B cell (primary cell): ENCODE results near the gene XAGE1B. TPM values are rescaled to one million over a fixed set of nuclear protein-coding genes. Genes with fewer than 3 reads are reported as not detected.
"Not testable (repeated sequence)": the region's sequence is repeated elsewhere in the genome, so short reads cannot be mapped to it uniquely, and the experiment has no call there.

Experiments
- ATAC-seq: fragments of 200-7000 bp; cut with Tn5 transposase; one replicate; pipeline ENCODE4 v1.10.0; 2021; ENCODE audit warnings: low read depth, mild to moderate bottlenecking, moderate number of reproducible peaks, moderate library complexity
- CTCF ChIA-PET: fragments of 350-600 bp; sonication (Branson Sonifier 250); formaldehyde crosslinking; loops from one replicate; lab custom pipeline; 2021; ENCODE audit warnings: antibody characterized with exemption, inconsistent platforms; lab: Charles Lee
- POLR2A ChIA-PET: fragments of 350-600 bp; sonication (Branson Sonifier 250); formaldehyde crosslinking; loops from one replicate; lab custom pipeline; 2021; ENCODE audit warnings: antibody characterized with exemption; lab: Charles Lee
- DNase-seq: peaks from one replicate; pipeline ENCODE4 v3.0.0; 2013
- H2AFZ ChIP-seq: 2 replicates; pipeline ENCODE4 v1.6.1; 2012; ENCODE audit warnings: mild to moderate bottlenecking, low read depth, low read length; ENCODE audit not compliant: insufficient read depth, poor library complexity, severe bottlenecking
- H3K27ac ChIP-seq, 2 donors: 1 replicate in 1 of 2; 2 replicates in 1 of 2; pipeline ENCODE4 v1.5.1; 2012 to 2013; ENCODE audit warnings: low read length in 2 of 2, mild to moderate bottlenecking in 2 of 2, moderate library complexity in 1 of 2
- H3K27me3 ChIP-seq, 4 experiments: fragments of 200-600 bp in 1 of 4; sonication (generic) in 1 of 4; replicated peaks in 1 of 4; 1 replicate in 2 of 4; 2 replicates in 2 of 4; pipeline versions ENCODE4 v1.6.1 to v1.7.0; 2013 to 2016; ENCODE audit warnings: low read length in 3 of 4, mild to moderate bottlenecking in 2 of 4, mixed read lengths in 1 of 4, moderate library complexity in 1 of 4; ENCODE audit not compliant: insufficient read depth in 4 of 4, control insufficient read depth in 3 of 4; ENCODE audit errors: control extremely low read depth in 1 of 4
- H3K36me3 ChIP-seq, 2 experiments: replicated peaks in 1 of 2; 1 replicate in 1 of 2; 2 replicates in 1 of 2; pipeline versions ENCODE4 v1.6.1 to v1.7.1; 2013; ENCODE audit warnings: low read length in 1 of 2; ENCODE audit not compliant: insufficient read depth in 2 of 2, control insufficient read depth in 1 of 2; ENCODE audit errors: control extremely low read depth in 1 of 2, extremely low read depth in 1 of 2
- H3K4me1 ChIP-seq, 2 donors: fragments of 200-600 bp in 1 of 2; sonication (generic) in 1 of 2; 1 replicate in 1 of 2; 2 replicates in 1 of 2; pipeline versions ENCODE4 v1.5.1 to v1.6.1; 2013 to 2017; ENCODE audit warnings: low read length in 2 of 2; ENCODE audit not compliant: control insufficient read depth in 2 of 2, insufficient read depth in 2 of 2
- H3K4me2 ChIP-seq: replicated peaks from 2 replicates; pipeline ENCODE3; 2012; ENCODE audit warnings: mild to moderate bottlenecking, low read depth, low read length; ENCODE audit not compliant: poor library complexity, severe bottlenecking
- H3K4me3 ChIP-seq, 5 experiments: fragments of 200-600 bp in 1 of 5; sonication (generic) in 1 of 5; 1 replicate in 3 of 5; 2 replicates in 2 of 5; pipeline versions ENCODE4 v1.5.1 to v1.7.0; 2011 to 2016; ENCODE audit warnings: low read length in 4 of 5, mild to moderate bottlenecking in 4 of 5, low read depth in 2 of 5, control low read depth in 1 of 5, moderate library complexity in 1 of 5; ENCODE audit not compliant: insufficient read depth in 1 of 5; ENCODE audit errors: control extremely low read depth in 1 of 5, extremely low read depth in 1 of 5
- H3K79me2 ChIP-seq: fragments of 200-600 bp; sonication (generic); one replicate; pipeline ENCODE4 v1.6.0; 2016; ENCODE audit warnings: low read length; ENCODE audit not compliant: control insufficient read depth, insufficient read depth
- H3K9ac ChIP-seq: fragments of 200-600 bp; sonication (generic); 2 replicates; pipeline ENCODE4 v1.6.1; 2017; ENCODE audit warnings: mild to moderate bottlenecking, low read length, moderate library complexity
- H3K9me3 ChIP-seq, 3 donors: one replicate each; pipeline versions ENCODE4 v1.6.1 to v1.7.1; 2013; ENCODE audit warnings: low read length in 2 of 3; ENCODE audit not compliant: control insufficient read depth in 2 of 3, insufficient read depth in 1 of 3; ENCODE audit errors: control extremely low read depth in 1 of 3
- H4K20me1 ChIP-seq: 2 replicates; pipeline ENCODE4 v1.6.0; 2012; ENCODE audit warnings: mild to moderate bottlenecking, low read length; ENCODE audit not compliant: insufficient read depth, control insufficient read depth, poor library complexity, severe bottlenecking
- H3K27ac Mint-ChIP-seq: one replicate; pipeline ENCODE4 v1.8.0; 2021; ENCODE audit warnings: mixed read lengths
- H3K27me3 Mint-ChIP-seq: one replicate; pipeline ENCODE4 v1.8.0; 2021; ENCODE audit warnings: mixed read lengths
- H3K4me1 Mint-ChIP-seq: one replicate; pipeline ENCODE4 v1.8.0; 2021; ENCODE audit warnings: mixed read lengths
- H3K4me3 Mint-ChIP-seq: one replicate; pipeline ENCODE4 v1.8.0; 2021; ENCODE audit warnings: mixed read lengths
- H3K9me3 Mint-ChIP-seq: one replicate; pipeline ENCODE4 v1.8.0; 2022; ENCODE audit warnings: mixed read lengths; ENCODE audit not compliant: insufficient read depth
- EZH2 ChIP-seq: IDR thresholded peaks from 2 replicates; pipeline ENCODE4 v1.6.1; 2012; ENCODE audit warnings: borderline replicate concordance, low read depth, mild to moderate bottlenecking, moderate library complexity, low read length; ENCODE audit not compliant: insufficient read depth, poor library complexity, severe bottlenecking
- WGBS: methylation state at CpG from one replicate; pipeline ENCODE4 v1.1.5; 2013; ENCODE audit warnings: missing lambda C conversion rate; ENCODE audit not compliant: insufficient coverage; 5-methylcytosine and 5-hydroxymethylcytosine counted together
- intact Hi-C: fragments of 100-400 bp; cut with micrococcal nuclease; formaldehyde crosslinking; loops from one replicate; pipeline ENCODE4 v1.10.0; 2022
- polyA plus RNA-seq: library from polyadenylated mRNA; depleted of rRNA; stranded (reverse); fragments of >200 nt; gene quantifications from 2 replicates; pipeline ENCODE4 v1.2.3, GENCODE V29; 2012
- total RNA-seq, 2 donors: library from RNA; stranded (reverse); fragments of 120-200 nt in 1 of 2; gene quantifications; 1 replicate in 1 of 2; 2 replicates in 1 of 2; pipeline versions ENCODE4 v1.2.3 to v1.2.4, GENCODE V29; 2013 to 2022
- TF ChIP-seq, protein P1 (sequence below): fragments of 200-600 bp; IDR thresholded peaks from one replicate; pipeline ENCODE4 v1.8.0; 2022; ENCODE audit warnings: antibody characterized with exemption, mild to moderate bottlenecking

Gene XAGE1B
- total and polyA plus RNA-seq, 2 donors (not counting 1 experiment from before 2014, with no cell fraction given), result not detected

GRCh38 chrX:52511126-52511525 lies 5.7 kb downstream of the XAGE1B start:
- CTCF ChIA-PET, result not testable (repeated sequence)
- no CpG with 5 or more reads among the region's 6 CpGs for WGBS

DNA sequence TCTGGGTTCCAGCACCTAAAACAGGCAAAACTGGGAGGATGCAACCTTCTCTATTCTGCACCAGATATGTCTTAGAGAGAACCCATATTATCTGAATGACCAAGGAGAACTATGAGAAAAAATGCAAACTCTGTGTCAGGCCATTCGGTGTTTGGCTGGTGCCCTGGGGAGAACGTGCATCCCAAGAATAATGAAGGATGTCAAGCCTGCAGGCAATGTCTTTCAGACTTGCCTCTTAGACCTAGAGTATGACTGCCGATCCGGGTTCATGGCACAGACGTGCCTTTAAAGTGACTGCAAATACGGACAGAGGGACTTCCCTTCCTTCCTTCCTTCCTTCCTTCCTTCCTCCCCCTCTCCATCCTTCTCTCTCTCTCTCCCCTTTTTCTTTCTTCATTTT lies 6.9 kb downstream of the XAGE1B start:
- TF ChIP-seq, protein P1, sequence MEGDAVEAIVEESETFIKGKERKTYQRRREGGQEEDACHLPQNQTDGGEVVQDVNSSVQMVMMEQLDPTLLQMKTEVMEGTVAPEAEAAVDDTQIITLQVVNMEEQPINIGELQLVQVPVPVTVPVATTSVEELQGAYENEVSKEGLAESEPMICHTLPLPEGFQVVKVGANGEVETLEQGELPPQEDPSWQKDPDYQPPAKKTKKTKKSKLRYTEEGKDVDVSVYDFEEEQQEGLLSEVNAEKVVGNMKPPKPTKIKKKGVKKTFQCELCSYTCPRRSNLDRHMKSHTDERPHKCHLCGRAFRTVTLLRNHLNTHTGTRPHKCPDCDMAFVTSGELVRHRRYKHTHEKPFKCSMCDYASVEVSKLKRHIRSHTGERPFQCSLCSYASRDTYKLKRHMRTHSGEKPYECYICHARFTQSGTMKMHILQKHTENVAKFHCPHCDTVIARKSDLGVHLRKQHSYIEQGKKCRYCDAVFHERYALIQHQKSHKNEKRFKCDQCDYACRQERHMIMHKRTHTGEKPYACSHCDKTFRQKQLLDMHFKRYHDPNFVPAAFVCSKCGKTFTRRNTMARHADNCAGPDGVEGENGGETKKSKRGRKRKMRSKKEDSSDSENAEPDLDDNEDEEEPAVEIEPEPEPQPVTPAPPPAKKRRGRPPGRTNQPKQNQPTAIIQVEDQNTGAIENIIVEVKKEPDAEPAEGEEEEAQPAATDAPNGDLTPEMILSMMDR, result no peak
- no peak for TF ChIP-seq EZH2

More at GRCh38 chrX:52511126-52511525, 5.7 kb downstream of the XAGE1B start:
- H4K20me1 ChIP-seq, H3K9ac ChIP-seq, H3K4me3 Mint-ChIP-seq, H3K4me3 ChIP-seq, ATAC-seq, H3K27ac ChIP-seq, H3K27ac Mint-ChIP-seq, H3K79me2 ChIP-seq, H3K4me2 ChIP-seq, H3K27me3 Mint-ChIP-seq, H3K9me3 Mint-ChIP-seq, intact Hi-C loops, POLR2A ChIA-PET, H3K36me3 ChIP-seq, DNase-seq, H3K9me3 ChIP-seq, H3K4me1 ChIP-seq, H3K4me1 Mint-ChIP-seq, H3K27me3 ChIP-seq, H2AFZ ChIP-seq: not testable (repeated sequence)

More for the DNA sequence above, 6.9 kb downstream of the XAGE1B start:
- Histone ChIP-seq H3K9me3 (no peaks in the 10 kb centered on the region), H3K4me1 (no peaks in the 10 kb centered on the region), H3K27me3 (no peaks in the 10 kb centered on the region), H3K79me2 (no peaks in the 10 kb centered on the region), H3K4me2 (no peak overlapping the region), H4K20me1 (no peaks in the 10 kb centered on the region), H3K9ac (no peak overlapping the region), H3K4me3 (no peak overlapping the region), H3K36me3 (no peaks in the 10 kb centered on the region), H2AFZ (no peak overlapping the region), H3K27ac (no peak overlapping the region)
- Mint-ChIP-seq H3K27me3 (peaks cover 5% of the 10 kb centered on the region), H3K4me1 (no peaks in the 10 kb centered on the region), H3K4me3 (no peak overlapping the region), H3K9me3 (no peaks in the 10 kb centered on the region), H3K27ac (no peak overlapping the region)
- ChIA-PET POLR2A (no interaction called here), CTCF (no interaction called here)
- no peak for ATAC-seq
- intact Hi-C loops, result no loop called here
- 66% methylated on average over 6 of the region's 6 CpGs for WGBS
- DNase-seq, result no peak
